Measurements from ENCODE around the gene MINDY2.

Gene MINDY2

DNA sequence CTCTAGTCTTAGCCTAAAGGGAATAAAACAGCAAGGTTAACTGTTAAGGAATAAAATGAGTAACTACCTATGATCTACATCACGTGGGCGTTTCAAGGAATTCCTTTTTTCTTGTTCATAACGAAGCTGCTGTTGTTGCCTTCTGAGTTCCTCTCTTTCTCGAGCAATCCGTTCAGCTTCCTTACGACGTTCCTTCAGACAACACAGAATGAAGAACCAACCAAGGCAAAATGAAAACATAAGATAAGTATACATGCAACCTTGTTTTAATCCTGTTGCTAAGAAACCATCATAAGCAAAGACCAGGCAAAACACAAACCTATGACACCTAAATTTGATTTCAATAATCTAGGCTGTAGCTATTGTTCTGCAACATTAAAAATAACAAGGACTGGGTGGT lies 118.3 kb downstream of the MINDY2 start:
- no peak for DNase-seq

DNA sequence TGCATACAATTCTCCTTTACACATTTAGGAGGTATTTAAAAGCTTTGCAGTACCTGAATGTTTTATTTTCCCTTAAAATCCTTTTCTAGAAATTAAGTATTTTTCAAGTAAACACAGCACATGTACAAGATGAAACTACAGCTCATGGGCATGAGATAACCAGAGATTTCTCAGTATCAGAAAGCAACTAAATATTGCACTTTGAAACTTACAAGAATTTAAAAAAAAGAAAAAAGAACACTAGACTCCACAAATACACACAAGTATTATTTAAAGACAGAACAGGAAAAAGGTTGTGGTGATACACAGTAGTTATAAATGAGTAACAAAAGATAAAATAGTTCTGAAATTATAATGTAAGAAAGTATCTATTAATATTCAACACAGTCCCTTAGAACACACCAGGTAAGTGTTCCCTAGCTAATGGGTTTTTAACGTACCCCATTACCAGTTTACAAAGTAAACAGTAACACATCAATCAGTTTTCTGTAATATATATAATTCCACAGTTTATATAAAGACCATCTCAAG lies 127.1 kb downstream of the MINDY2 start:
- no peak for DNase-seq

GRCh38 chr15:58900631-58901030 lies 129.5 kb downstream of the MINDY2 start:
- no peak for DNase-seq

- DNase-seq = peak in 1 of 2 donors; percentile 15
Measured at GRCh38 chr15:58908550-58909309, 137.6 kb downstream of the MINDY2 start.

DNA sequence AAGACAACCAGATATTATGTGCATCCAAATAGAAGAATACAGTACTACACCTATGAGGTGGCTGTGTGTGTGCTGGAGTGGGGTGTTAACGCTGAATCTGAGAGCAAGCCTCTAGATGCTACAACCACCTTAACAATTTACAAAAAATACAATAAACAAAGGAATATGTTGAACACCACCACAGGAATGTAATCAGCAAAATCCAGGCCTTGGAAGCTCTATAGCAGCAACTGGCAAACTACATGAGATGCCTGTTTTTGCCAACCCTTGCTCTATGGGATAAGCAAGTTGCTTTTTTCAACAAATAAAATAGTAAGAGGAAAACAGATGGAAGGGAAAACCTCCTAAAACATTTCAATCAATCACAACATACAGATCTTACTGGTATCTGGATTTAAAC lies 138.5 kb downstream of the MINDY2 start:
- no peak for DNase-seq

GRCh38 chr15:58910456-58910855 lies 139.4 kb downstream of the MINDY2 start:
- DNase-seq = no peak
